ENCODE data around the gene MSANTD7.
"Not testable (repeated sequence)": the region's sequence is repeated elsewhere in the genome, so short reads cannot be mapped to it uniquely, and the experiment has no call there.

MSANTD7 gene, protein sequence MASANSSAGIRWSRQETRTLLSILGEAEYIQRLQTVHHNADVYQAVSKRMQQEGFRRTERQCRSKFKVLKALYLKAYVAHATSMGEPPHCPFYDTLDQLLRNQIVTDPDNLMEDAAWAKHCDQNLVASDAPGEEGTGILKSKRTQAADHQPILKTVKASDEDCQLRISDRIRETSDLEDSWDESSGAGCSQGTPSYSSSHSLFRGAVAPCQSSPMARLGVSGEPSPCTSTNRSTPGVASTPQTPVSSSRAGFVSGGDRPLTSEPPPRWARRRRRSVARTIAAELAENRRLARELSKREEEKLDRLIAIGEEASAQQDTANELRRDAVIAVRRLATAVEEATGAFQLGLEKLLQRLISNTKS

DNA sequence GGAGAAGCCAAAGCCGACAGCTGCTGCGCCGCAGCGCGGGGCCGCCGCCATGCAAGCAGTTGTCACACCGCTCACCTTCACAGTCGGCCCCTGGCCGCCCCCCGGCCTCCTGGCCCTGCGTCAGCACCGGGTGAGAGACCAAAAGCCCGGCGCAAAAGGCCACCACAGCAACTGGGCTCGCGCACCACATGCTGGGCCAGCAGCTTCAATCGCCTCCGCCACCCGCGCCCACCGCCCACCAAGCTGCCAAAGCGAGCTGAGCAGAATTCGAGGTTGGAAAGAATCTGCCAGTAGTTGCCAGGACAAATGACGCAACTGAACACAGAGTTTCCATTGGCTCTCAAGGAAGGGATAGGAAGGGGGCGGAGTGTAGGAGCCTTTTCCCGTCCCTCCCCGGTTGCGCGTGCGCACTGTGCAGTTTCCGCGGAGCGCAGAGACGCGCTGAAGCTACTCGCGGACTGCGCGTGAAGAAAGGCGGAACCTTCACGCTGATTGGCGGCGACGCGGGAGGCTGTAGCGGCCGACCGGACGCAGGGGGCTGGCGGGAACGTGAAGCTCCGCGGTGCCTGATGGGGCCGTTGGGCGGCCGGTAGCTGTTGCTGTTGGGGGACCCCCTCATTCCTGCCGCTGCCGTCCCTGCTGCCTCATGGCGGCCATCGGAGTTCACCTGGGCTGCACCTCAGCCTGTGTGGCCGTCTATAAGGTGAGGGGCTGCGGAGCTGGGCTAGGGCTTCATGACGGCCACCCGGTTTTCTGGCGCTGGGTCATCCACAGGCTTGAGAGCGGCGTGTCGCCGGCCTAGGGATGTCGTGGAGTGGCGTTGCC is at the start of gene MSANTD7, which contains the start of the genes CDNF and HSPA14:
TSS of gene MSANTD7 (plus strand) at position 550 of the 825 bp plus-strand sequence. CDS start 3,979 bp downstream, outside the sequence.
TSS of gene CDNF (minus strand) at position 281 of the 825 bp plus-strand sequence. CDS start at position 190, 91 bp downstream.
TSS of gene HSPA14 (plus strand) at position 550 of the 825 bp plus-strand sequence. CDS start at position 647, 97 bp downstream.
- DNase-seq (ENCODE audit: low spot score), result peak; percentile 96

DNA sequence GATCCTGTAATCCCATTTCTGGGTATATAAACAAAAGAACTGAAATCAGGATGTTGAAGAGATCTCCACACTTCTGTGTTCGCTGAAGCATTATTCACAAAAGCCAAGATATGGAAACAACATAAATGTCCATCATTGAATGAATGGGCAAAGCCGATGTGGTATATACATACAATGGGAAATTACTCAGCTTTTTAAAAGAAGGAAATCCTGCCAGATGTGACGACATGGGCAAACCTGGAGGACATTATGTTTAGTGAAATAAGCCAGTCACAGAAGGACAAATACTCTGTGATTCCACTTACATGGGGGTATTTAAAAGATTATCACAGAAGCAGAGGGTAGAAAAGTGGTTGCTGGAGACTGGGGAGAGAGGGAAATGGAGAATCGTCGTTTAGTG is 39.5 kb upstream of the MSANTD7 start:
- no peak for DNase-seq (ENCODE audit: low spot score)

DNA sequence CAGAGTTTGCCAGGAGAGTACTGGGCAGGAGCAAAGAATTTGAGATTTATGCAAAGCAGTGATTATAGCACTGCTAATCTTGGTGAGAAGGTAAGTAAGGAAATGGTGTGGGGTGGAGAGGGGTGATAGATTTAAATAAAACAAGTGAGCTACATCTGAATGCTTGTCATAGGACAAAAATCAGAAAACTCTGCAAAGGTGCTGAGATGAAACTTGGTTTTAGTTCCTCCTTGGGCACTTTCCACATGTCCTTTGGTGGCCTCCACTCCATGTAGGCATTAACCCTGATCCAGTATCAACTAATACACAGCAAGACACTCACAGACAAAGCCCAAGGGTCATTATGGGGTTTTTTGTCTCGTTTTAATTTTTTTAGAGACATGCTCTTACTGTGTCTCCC is 37.7 kb upstream of the MSANTD7 start:
- no peak for DNase-seq (ENCODE audit: low spot score)

DNA sequence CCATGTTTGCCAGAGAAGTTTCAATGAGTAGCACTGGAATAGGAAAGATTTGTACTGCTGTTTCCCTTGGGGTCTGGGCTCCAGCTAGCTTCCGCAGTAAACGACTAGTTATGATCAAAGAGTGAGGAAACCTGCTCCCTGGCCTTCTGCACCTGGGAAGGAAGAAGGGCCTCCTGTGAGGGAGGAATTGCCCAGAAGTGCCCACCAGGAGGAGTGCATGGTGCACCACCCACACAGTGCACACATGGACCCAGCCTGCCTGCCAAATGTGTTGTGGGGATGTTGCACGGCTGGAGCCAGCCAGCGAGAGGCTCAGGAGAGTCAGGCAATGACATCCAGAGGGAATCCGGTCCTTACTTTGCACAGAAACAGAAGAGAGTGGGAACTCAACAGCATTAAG is 36.4 kb upstream of the MSANTD7 start:
- peak; percentile 53 for DNase-seq (ENCODE audit: low spot score)

DNA sequence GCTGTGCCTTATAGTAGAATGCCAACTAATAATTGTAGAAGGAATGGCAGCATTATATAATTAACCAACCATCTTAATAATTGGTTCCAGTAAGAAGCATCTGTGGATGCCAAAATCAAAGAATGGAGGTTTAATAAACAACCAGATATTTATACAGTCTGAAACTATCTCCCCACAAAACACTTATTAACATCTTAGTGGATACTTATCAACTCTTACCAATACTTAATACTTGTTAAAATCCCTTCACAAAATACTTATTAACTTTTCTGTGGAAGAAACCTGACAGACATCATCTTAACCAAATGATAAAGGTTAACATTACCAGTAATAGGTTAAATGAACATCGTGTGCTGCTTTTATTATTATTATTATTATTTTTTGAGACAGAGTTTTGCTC is 34.3 kb upstream of the MSANTD7 start:
- DNase-seq (ENCODE audit: low spot score), result no peak

DNA sequence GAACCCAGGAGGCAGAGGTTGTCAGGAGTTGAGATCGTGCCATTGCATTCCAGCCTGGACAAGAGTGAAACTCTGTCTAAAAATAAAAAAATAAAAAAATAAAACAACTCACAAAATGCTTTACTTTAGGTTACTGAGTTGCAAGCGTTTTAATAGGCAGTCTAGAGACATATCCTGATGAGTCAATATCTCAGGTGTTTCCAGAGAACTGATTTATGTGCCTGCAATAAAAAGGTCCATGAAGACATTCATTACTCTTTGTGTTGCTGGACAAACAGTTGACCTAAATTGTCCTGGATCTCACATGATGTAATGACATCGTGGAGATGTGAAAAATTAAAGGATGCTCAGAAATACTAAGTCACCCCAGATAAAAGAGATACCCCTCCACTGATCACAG is 31.8 kb upstream of the MSANTD7 start:
- DNase-seq (ENCODE audit: low spot score), result no peak

DNA sequence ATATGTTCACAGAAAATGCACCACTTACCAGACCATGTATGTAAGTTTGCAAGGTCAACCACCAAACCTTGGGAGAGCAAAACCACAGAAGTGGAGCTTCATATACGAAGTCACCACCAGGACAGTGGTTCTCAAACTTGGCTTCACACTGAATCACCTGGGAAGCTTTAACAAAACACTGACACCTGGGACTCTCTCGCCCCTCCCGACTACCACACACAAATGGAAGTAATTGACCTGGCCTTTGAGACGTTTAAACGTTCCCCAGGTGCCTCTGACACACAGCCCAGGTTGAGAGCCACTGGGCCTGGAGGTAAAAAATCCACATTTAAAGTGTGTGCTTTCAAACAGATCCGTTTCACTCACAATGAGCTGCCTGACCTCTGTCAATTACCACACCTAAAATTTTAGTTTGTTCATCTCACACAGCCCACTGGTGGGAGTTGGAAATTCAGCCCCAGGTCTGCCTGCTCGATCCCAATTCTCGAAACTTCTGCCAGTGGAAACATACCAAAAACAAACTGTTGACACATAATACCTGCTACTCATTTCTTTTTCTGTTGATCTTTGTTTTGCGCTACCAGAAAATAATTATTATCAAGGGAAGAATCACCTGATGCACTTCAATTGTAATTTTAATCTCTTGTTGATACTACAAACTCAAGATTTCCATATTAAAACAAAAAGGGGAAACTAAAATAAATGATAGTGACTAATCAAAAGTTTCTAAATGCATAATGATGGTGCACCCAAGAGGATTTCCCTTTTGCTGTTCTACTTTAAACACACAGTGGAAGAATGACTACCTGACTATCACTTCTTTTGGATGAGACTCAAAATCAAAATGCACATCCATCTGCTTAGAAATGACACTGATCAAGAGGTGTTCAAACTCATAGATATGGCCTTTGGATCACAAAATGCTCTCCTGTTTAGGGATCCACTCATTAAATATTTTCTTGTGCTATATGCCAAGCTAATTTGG is 26.8 kb upstream of the MSANTD7 start:
- DNase-seq (ENCODE audit: low spot score), result no peak

DNA sequence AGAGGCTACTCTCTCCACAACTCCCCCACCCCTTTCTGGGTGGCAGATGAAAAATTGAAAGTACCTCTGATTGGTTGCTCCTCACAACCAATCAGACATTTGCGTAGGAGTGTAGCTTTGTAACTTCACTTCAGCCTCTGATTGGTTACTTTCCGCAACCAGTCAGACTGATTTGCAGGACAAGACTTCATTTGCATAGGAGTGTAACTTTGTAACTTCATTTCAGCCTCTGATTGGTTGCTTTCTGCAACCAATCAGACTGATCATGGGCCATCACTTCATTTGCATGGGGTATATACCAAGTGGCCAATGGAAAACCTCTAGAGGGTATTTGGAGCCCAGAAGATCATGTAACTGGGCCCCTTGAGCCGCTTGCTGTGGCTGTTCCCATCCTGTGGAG is 25.8 kb upstream of the MSANTD7 start:
- no peak for DNase-seq (ENCODE audit: low spot score)

DNA sequence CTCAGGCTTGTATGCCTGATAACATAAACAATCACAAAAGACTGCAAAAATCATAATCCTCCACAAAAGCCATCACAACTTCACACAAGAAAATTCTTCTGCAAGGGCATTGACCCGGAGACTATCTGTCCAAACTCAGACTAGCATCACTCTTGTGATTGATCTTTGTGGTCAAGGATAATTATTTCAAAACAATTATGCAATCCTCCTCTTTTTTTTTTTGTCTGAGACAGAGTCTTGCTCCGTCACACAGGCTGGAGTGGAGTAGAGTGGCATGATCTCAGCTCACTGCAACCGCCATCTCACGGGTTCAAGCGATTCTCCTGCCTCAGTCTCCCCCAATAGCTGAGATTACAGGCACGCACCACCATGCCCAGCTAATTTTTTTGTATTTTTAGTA is 22.4 kb upstream of the MSANTD7 start:
- DNase-seq (ENCODE audit: low spot score), result no peak

DNA sequence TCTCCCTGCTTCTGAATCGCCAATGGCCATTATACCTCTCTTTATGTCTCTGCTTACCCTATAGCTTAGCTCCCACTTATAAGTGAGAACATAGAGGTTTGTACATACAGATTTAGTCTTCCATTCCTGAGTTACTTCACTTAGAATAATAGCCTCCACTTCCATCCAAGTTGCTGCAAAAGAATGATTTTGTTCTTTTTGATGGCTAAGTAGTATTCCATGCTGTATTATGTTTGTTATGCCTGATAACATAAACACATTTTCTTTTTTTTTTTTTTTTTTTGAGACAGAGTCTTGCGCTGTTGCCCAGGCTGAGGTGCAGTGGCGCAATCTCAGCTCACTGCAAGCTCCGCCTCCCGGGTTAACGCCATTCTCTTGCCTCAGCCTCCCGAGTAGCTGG is 21.4 kb upstream of the MSANTD7 start:
- DNase-seq (ENCODE audit: low spot score), result not testable (repeated sequence)

DNA sequence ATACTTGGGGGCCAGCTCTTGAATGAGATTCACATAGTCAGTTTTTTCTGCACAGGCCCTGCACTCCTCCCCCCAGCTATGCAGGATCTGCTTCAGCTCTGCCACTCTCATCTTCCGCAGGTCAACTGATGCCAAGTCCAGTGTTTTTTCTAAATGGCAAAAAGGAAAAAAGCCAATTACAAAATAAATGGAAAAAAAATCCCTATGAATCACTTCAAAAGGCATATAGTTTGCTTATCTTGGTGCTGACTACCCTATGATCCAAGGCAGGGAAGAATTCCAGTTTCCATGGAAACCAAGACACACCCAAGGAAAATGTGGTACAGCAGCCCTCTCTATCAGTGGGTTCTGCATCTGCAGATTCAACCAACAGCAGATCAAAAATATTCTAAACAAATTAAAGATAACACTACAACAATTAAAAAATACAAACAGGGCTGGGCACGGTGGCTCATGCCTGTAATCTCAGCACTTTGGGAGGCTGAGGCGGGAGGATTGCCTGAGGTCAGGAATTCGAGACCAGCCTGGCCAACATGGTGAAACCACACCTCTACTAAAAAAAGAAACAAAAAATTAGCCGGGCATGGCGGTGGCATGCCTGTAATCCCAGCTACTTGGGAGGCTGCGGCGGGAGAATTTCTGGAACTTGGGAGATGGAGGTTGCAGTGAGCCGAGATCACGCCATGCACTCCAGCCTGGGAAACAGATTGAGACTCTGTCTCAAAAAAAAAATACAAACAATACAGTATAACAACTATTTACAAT is 17.9 kb upstream of the MSANTD7 start:
- no peak for DNase-seq (ENCODE audit: low spot score)

DNA sequence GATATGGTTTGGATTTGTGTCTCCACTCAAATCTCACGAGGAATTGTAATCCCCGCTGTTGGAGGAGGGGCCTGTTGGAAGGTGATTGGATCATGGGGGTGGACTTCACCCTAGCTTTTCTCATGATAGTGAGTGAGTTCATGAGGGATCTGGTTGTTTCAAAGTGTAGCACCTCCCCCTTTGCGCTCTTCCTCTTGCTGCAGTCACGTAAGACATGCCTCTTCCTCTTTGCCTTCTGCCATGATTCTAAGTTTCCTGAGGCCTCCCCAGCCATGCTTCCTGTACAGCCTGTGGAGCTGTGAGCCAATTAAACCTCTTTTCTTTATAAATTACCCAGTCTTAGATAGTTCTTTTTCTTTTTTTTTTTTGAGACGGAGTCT is 17.3 kb upstream of the MSANTD7 start:
- no peak for DNase-seq (ENCODE audit: low spot score)

DNA sequence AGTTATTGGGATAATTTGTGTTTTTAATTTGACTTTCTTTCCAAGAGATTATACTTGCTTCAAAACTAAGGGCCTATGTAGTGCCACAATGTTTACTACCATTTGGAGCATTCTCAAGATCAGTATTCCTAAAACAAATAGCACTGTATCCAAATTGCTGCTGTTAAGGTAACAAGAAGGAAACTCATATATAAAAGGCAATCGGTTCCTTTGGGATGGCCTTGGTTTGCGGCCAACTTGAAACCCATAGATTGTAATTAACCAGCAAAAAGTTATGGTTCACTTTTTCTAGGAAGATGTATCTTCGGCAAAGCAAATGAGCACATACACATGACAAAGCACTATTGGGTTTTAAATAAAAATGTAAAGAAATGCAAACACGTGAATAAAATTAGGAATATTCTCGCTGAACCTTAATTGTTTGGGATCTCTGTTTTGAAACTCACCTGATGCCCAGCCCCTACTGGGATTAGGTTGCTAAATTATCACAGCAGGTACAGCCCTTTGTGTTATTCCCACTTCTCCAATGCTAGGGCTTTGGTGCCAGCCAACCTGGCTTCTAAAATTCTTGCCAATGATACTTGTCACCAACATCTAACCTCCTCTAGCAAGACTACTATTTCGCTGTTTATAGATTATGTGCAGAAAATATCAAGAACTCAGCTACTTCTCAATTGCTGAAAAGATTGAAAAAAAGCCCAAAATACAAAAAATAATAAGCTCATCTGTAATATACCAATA is 16.3 kb upstream of the MSANTD7 start:
- no peak for DNase-seq (ENCODE audit: low spot score)

DNA sequence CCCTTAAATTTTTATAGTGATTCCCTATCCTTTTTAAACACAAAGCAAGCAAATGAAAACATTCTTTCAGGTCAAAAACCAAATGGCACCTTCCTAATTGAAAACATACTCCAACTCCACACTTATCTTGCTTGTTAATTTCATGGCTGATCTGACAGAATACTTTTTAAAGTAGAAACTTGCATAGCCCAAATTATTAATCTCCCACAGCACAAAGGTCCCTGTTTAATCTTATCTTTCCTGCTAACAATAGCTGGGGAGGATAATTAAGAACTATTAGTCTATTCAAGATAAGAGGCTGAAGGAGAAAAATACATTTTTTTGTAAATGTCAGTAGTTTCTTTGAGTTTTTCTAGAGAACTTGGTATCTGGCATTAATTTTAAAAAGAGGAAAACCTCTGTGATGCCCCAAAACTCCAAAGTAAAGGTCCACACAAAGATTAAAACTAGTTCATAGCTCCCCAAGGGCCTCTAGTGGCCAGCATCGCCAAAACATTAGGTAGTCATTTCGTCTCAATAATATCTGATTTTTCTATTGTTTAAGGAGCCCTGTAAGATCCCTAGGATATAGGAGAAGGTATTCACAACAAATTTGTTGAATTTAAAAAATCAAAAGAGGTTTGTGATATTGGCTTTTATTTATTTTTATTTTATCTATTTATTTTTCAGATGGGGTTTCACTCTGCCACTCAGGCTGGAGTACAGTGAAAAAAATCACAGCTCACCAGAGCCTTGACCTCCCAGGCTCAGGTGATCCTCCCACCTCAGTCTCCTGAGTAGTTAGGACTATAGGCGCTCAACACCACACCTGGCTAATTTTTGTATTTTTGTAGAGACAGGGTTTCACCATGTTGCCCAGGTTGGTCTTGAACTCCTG is 15.0 kb upstream of the MSANTD7 start:
- DNase-seq (ENCODE audit: low spot score), result peak; percentile 47

DNA sequence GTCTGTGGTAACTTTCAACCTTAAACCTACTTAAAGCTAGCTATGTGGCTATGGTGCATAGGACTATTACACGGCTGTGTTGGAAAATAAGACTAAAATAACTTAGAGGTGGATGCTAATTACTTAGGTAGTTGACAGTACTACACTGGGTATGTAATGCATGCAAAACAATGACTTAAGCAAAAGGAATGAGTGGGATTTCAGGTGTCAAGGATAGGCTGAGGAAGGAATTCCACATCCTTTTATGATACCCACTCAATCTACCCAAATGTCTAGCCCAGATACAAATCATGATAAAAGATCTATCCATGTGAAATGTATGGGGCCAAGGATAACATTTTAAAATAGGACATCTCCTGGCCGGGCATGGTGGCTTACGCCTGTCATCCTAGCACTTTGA is 14.1 kb upstream of the MSANTD7 start:
- DNase-seq (ENCODE audit: low spot score), result no peak

DNA sequence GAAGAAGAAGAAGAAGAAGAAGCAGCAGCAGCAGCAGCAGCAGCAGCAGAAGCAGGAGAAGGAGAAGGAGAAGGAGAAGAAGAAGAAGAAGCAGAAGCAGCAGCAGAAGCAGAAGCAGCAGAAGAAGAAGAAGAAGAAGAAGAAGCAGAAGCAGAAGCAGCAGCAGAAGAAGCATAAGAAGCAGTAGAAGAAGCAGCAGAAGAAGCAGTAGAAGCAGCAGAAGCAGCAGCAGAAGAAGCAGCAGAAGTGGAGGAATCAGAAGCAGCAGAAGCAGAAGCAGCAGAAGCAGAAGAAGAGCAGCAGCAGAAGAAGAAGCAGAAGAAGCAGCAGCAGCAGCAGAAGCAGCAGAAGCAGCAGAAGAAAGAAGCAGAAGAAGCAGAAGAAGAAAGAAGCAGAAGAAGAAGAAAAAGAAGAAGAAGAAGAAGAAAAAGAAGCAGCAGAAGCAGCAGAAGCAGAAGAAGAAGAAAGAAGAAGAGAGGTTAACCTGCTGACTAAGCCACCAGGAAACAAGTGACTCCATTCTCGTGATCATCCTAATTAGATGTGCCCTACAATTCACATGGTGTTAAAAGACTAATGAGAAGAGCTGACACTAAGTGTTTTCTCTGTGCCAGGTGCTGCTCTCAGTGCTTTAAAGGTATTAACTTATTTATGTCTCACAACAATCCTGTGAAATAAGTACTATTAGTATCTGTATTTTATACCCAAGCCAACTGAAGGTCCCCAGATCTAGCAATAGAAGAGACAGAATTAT is 11.9 kb upstream of the MSANTD7 start:
- DNase-seq (ENCODE audit: low spot score), result no peak

DNA sequence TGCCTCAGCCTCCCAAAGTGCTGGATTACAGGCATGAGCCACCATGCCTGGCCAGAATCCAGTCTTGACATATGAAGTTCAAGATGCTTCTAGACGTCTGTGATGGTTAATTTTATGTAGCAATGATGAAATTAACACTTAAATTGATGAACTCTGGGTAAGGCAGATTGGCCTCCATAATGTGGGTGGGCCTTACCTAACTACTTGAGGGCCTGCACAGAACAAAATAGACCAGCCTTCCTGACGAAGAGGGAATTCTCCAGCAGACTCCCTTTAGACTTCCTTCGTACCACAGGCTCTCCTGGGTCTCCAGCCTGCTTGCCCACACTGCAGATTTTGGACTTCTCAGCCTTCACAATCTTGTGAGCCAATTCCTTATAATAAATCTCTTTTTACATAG is 5.0 kb upstream of the MSANTD7 start:
- DNase-seq (ENCODE audit: low spot score), result no peak

DNA sequence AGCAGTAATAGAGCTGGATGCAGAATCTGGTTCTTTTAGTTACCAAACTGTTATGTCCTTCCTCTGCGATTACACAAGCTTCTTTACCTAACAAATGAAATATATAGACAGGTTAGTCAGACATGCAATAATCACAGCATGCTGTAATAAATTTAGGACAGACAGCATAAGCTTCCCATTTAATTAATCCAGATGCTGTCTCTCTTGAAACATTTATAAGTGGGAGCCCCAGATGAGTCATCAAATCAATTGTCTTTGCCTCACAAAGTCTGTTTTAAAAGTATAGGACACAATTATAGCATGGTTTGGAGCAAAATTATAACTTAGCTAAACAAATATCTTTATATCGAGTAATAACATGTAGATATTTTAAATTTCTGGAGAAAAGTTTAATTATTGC is 1.9 kb upstream of the MSANTD7 start:
- DNase-seq (ENCODE audit: low spot score), result no peak

Measured in D341Med (cell line).